ENCODE measurements around the gene CORO6. TPM values are rescaled to one million over a fixed set of nuclear protein-coding genes. Genes with fewer than 3 reads are reported as not detected.

The CORO6 gene
- polyA plus RNA-seq, 1 donor from 2014 or later = 4.3 TPM

GRCh38 chr17:29629839-29630238, 7.1 kb upstream of the CORO6 start:
- H3K36me3 ChIP-seq (ENCODE audit: insufficient read depth, low read length) = peaks cover 8% of the 10 kb centered on the region
- no peak overlapping the region for H3K9ac ChIP-seq (ENCODE audit: low read length)
- no peak overlapping the region for H2AFZ ChIP-seq (ENCODE audit: low read depth, low read length)
- H3K9me2 ChIP-seq (ENCODE audit: insufficient read depth, low read length) = no peaks in the 10 kb centered on the region
- no peaks in the 10 kb centered on the region for H4K20me1 ChIP-seq (ENCODE audit: insufficient read depth)
- H3K27me3 ChIP-seq (ENCODE audit: insufficient read depth, low read depth, low read length) = no peaks in the 10 kb centered on the region
- no peak for TF ChIP-seq EZH2 (IDR thresholded peaks at IDR 0.05; ENCODE audit: borderline replicate concordance, insufficient read depth, low read length, poor library complexity, severe bottlenecking)
- H3K27ac ChIP-seq (ENCODE audit: low read length) = no peak overlapping the region
- no peaks in the 10 kb centered on the region for H3K9me3 ChIP-seq (ENCODE audit: low read length)
- no peak overlapping the region for H3K4me2 ChIP-seq (ENCODE audit: low read length)
- H3F3A ChIP-seq (ENCODE audit: insufficient read depth, low read length, poor library complexity, severe bottlenecking) = no peaks in the 10 kb centered on the region
- H3K4me3 ChIP-seq (ENCODE audit: low read length) = no peak overlapping the region
- H3K79me2 ChIP-seq (replicated peaks; ENCODE audit: insufficient read depth, low read length) = no peaks in the 10 kb centered on the region

DNA sequence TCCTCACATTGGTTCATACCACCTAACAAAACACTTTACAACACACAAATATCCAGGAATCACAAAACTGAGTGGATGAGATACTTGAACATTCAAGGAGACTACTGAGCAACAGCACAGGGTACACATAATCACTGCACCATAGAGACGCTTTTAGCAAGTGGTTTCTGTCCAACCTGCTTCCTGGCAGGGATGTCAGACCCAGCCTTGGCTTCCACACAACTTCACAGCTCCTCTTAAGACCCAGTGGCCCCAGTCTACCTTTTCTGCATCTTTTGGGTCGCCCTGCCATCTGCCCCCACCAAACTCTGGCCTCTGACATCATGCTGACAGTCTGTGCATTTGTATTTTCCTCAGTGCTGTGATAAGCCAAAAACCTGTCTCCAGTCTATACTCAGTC, 5.9 kb upstream of the CORO6 start:
- Histone ChIP-seq H3K36me3 (ENCODE audit: insufficient read depth, low read length) (peaks cover 8% of the 10 kb centered on the region), H3K9ac (ENCODE audit: low read length) (no peak overlapping the region), H3K9me2 (ENCODE audit: insufficient read depth, low read length) (no peaks in the 10 kb centered on the region), H3K9me3 (ENCODE audit: low read length) (no peaks in the 10 kb centered on the region), H3F3A (ENCODE audit: insufficient read depth, low read length, poor library complexity, severe bottlenecking) (no peaks in the 10 kb centered on the region), H3K27me3 (ENCODE audit: insufficient read depth, low read depth, low read length) (no peaks in the 10 kb centered on the region), H4K20me1 (ENCODE audit: insufficient read depth) (no peaks in the 10 kb centered on the region), H3K27ac (ENCODE audit: low read length) (no peak overlapping the region), H3K4me3 (ENCODE audit: low read length) (no peak overlapping the region), H3K4me2 (ENCODE audit: low read length) (no peak overlapping the region), H2AFZ (ENCODE audit: low read depth, low read length) (no peak overlapping the region), H3K79me2 (replicated peaks; ENCODE audit: insufficient read depth, low read length) (no peaks in the 10 kb centered on the region)
- no peak for TF ChIP-seq EZH2 (IDR thresholded peaks at IDR 0.05; ENCODE audit: borderline replicate concordance, insufficient read depth, low read length, poor library complexity, severe bottlenecking)
- no peak for TF ChIP-seq EP300 (conservative IDR thresholded peaks at IDR 0.05; ENCODE audit: poor library complexity, severe bottlenecking)
- TF ChIP-seq CTCF (IDR thresholded peaks at IDR 0.05; ENCODE audit: poor library complexity, severe bottlenecking) = no peak
- no peak for TF ChIP-seq MXI1 (conservative IDR thresholded peaks at IDR 0.05; ENCODE audit: poor library complexity, severe bottlenecking)
- no peak for TF ChIP-seq REST (IDR thresholded peaks at IDR 0.05; ENCODE audit: borderline replicate concordance)
- TF ChIP-seq RAD21 (conservative IDR thresholded peaks at IDR 0.05) = no peak
- TF ChIP-seq SMC3 (conservative IDR thresholded peaks at IDR 0.05; ENCODE audit: poor library complexity) = no peak
- no peak for TF ChIP-seq TAF1 (IDR thresholded peaks at IDR 0.05; ENCODE audit: low read depth)
- no peak for TF ChIP-seq POLR2AphosphoS5 (IDR thresholded peaks at IDR 0.05)

GRCh38 chr17:29627951-29628350, 5.2 kb upstream of the CORO6 start:
- no peak overlapping the region for H3K27ac ChIP-seq (ENCODE audit: low read length)
- H3K27me3 ChIP-seq (ENCODE audit: insufficient read depth, low read depth, low read length) = peaks cover 6% of the 10 kb centered on the region
- no peaks in the 10 kb centered on the region for H3F3A ChIP-seq (ENCODE audit: insufficient read depth, low read length, poor library complexity, severe bottlenecking)
- H3K9me2 ChIP-seq (ENCODE audit: insufficient read depth, low read length) = no peaks in the 10 kb centered on the region
- no peaks in the 10 kb centered on the region for H4K20me1 ChIP-seq (ENCODE audit: insufficient read depth)
- no peak for TF ChIP-seq EP300 (conservative IDR thresholded peaks at IDR 0.05; ENCODE audit: poor library complexity, severe bottlenecking)
- H3K4me2 ChIP-seq (ENCODE audit: low read length) = no peak overlapping the region
- no peak overlapping the region for H3K4me3 ChIP-seq (ENCODE audit: low read length)
- H3K9ac ChIP-seq (ENCODE audit: low read length) = no peak overlapping the region
- H2AFZ ChIP-seq (ENCODE audit: low read depth, low read length) = no peak overlapping the region
- H3K9me3 ChIP-seq (ENCODE audit: low read length) = no peaks in the 10 kb centered on the region
- H3K36me3 ChIP-seq (ENCODE audit: insufficient read depth, low read length) = peaks cover 8% of the 10 kb centered on the region
- no peaks in the 10 kb centered on the region for H3K79me2 ChIP-seq (replicated peaks; ENCODE audit: insufficient read depth, low read length)

Data from neural cell (in vitro differentiated cells).